Fibroblast of skin of abdomen (primary cell): ENCODE results near the gene ATG4C.

ENCODE experiments used
- DNase-seq: peaks from one replicate; pipeline ENCODE4 v3.0.0-alpha.2; 2013

Gene ATG4C

DNA sequence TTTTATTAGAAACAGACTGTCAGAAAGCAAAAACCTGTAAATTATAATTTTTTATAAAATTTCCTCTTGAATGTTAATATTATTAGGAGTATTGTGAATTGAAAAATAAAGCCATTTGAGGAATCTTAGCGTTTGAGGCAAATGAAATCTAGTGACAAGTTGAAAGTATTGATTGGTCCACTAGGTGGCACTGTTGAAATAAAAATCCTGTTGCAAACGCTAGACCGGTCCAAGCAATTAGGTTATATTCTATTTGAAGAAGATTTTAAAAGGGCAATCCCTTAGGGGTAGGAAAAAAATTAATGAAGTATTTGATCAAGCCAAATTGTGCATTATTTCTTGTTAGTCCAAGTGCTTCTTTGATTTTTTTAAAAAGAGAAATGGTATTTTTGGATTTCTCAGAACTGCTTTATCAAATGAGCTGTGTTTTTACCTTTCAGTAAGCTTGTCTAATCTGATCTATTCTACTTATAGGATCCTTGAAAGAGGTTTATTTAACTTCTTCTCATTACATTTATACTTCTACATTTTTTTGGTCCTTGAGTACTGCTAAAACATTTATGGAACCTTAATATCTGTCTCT lies 57.7 kb downstream of the ATG4C start:
- DNase-seq: peak; percentile 57

DNA sequence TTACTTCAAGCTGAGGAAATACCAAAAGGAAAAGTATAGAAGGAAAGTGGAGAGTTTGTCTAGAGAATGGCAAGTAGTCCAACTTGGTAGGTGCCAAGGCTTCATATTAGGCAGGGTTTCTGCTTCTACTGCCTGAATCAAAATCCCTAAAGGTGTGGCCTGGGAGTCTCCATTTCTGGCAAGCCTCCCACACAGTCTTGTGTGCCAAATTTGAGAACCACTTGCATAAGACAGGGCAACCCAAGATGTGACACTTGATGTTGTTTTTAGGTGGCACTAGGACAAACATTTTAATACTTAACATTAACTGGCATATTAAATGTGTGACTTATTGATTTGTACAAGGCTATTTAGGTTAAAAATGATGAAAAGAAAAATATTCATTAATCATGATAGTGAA lies 60.1 kb downstream of the ATG4C start:
- no peak for DNase-seq

DNA sequence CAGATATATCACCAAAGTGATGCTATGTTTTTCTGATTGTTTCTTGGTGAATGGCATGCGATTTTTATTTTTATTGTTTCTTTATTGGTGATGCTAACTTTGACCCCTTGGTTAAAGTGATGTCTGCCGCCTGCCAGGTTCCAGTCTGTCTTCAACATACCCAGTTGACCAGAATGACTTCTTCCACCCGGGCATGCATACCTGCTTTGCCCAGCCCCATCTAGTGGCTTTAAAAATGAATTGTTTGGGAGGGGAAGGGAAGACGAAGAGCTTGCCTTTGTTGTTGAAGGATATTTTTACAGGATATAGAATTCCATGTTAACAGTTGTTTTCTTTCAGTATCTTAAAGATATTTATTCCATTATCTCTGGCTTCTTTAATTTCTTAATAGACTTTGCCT lies 65.1 kb downstream of the ATG4C start:
- DNase-seq: no peak

DNA sequence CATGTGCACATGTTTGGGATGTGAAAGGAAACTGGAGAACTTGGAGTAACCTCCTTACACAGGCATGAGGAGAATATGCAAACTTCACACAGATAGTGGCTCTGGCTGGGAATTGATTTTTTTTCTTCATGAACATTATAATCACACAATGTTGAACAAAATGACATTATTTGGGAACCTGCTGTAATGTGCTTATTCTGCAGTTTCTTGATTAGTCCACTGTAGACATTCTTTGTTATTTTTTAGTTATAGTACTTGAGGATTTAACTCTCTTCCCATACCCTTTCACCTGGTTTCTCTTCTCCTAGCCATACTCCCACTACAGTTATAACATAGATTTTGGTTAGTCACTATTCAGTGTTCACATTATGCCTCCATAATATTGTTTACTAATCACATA lies 68.3 kb downstream of the ATG4C start:
- no peak for DNase-seq

DNA sequence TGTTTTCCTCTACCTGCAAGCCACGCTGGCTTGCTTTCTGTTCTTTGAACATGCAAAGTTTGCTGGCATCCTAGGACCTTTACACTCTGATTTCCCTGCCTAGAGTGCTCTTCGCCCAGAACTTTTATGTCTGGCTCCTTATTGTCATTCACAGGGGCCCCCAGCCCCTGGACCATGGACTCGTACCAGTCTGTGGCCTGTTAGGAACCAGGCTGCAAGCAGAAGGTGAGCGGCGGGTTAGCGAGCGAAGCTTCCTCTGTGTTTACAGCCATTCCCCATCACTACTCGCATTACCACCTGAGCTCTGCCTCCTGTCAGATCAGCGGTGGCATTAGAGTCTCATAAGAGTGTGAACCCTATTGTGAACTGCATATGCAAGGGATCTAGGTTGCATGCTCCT lies 73.0 kb downstream of the ATG4C start:
- DNase-seq: no peak

DNA sequence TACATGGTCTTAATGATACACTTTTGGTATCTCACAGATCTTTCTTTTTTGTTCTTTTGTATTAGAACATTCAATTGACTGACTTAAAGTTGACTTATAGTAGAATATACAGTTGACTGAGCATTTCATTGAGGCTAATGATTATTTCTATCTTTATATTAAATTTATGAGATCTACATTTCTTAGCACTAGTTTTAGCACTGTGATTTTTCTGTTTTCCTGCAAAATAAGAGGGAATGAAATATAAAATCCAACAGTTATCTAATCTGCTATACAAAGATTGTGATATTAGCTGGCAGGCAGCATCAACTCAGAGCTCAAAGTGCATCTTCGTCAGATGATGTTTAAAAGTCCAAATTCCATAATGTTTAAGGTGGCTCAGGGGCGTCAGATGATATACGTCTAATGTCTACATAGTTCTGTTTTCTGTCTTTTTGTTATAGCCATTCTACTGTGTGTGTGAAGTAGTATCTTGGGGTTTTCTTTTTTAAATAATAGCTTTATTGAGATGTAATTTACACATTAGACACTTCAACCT lies 85.4 kb downstream of the ATG4C start:
- DNase-seq: no peak

DNA sequence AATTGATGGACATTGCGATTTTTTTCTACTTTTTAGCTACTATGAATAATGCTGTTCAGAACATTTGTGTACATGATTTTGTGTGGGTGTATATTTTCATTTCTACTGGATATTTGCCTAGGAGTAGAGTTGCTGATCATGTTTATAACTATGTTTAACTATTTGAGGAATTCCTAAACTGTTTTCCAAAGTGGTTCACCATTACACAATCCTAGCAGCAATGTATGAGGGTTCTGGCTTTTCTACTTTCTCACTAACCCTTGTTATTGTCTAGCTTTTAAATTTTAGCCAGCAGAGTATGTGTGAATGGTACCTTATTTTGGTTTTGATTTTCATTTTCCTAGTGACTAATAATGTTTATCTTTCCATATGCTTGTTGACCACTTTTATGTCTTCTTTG lies 86.2 kb downstream of the ATG4C start:
- peak; percentile 13 for DNase-seq

DNA sequence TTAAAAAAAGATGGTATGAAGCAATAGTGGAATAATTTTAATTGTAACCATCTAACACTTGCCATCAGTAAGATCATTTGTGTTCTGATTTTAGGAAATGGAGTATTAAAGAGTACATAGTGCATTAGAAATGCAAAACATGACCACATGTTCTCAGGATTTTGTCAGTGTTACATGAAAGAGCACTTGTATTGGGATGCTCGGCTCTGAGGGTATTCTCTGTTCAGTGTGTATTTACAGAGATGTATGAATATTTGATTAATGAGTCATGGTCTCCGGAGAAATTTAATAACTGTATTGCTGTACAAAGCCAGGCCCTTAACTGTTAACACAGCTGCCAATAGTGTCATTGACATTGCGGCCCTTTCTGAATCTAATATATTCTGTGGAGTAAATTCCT lies 91.7 kb downstream of the ATG4C start:
- DNase-seq: peak; percentile 4

DNA sequence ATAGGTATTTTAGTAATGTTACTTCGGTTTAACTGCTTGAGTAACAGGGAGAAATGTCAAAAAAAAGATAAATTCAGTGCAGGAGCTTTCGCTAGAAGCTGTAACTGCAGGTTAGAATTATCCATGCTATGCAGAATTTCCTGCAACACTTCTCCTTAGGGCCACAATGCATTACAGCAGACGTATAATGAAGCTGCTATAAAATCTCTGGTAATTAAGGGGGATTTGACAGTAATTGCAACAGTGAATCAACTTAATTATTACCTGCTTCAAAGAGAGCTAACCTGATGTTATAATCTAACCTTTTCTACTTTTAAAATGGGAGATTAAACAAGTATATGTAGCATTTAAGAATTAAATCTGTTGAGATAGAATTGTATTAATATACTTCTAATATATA lies 92.6 kb downstream of the ATG4C start:
- no peak for DNase-seq

DNA sequence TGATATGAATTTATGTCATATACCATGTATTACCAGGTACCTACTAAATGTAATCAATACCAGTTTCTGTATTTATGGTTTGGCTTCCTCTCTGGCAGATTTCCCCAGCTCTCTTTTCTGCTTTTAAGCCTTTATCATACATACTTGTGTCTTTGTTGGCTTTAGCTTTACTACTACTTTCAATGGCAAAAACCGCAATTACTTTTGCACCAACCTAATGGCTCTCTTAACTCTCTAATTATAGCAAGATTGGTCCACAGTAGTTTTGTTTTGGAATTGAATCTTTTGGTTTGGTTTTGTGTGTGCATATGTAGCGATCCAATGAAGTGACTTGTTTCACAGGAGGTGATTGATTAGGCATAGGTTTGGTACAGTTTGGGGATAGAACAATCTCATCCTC lies 93.6 kb downstream of the ATG4C start:
- no peak for DNase-seq

DNA sequence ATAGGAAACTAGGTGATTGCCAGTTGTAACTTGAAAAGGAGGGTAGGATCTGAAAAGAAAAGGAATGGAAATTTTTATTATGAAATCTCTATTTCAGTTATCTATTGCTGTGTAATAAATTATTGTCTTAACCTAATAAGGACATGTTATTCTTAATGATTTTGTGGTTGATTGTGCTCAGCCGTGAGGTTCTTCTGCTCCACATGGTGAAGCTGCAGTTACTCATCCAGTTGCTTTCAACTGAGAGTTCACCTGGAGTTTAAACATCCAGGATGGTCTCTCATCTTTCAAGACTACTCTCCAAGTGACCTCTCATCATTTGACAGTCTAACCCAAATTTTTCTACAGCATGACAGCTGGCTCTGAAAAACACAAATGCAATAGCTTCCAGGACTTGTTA lies 96.0 kb downstream of the ATG4C start:
- no peak for DNase-seq

DNA sequence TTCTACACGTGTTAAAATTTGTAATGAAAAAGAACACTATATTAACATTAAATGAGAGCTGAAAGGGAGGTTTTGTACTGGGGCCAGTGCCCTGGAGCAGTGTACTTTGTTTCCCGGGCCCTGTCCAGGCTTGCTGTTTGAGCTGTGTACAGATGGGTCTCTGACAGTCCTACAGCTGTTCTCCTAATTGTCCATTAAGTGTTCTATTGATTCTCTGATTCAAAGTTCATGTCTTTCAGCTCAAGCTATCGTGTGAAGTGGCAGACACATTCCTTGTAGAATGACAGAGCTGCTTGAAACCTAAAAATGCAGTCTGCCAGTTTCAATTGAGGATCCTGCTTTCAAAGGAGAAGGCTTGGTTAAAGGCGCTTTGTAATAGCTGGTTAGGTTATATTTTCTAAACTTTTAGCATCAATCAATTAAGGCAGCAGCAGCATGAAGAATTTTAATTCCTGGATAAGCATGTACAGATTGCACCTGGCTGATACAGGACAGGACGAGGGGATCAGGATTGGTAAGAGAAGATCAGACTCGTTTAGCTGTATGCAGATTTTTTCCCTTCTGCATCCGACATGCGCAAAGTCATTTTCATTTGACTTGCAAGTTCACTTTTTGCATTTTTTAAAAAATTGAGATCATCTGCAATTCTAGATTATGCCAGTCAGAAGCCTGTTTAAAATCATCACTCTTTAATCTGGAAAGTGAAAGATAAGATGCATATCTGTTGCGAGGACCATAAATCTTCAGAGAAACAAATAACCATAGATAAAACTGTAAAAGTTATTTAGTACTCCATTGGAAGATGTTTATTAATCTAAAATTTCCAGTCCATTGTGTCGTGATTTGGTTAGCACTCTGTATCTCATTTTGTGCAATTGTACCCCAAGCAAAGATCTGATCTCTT lies 98.5 kb downstream of the ATG4C start:
- DNase-seq: no peak

DNA sequence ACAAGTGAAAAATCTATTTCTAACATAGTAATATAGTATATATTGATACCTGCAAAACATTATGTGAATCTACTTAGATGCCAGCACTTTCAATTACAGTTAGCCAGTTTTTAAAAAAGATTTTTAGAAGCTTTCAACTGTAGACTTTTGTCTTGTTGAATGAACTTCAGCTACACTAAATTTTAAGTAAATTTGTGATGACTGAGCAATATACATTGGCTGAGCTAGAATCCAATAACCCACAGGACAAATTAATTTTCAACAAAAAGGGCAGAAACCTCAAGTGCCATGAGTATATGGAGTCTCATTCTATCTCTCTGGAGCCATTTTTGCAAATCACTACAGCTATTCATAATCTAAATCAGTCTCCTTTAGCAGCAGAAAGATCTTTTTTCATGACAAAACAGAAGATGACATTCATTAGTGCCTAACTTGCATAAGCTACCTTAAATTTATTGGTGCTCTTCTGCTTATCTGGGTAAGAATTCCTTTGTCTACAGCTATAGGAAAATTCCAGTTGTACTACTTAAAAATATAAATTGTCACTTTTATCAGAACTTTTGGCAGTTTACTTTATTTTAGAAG lies 100.3 kb downstream of the ATG4C start:
- DNase-seq: no peak

DNA sequence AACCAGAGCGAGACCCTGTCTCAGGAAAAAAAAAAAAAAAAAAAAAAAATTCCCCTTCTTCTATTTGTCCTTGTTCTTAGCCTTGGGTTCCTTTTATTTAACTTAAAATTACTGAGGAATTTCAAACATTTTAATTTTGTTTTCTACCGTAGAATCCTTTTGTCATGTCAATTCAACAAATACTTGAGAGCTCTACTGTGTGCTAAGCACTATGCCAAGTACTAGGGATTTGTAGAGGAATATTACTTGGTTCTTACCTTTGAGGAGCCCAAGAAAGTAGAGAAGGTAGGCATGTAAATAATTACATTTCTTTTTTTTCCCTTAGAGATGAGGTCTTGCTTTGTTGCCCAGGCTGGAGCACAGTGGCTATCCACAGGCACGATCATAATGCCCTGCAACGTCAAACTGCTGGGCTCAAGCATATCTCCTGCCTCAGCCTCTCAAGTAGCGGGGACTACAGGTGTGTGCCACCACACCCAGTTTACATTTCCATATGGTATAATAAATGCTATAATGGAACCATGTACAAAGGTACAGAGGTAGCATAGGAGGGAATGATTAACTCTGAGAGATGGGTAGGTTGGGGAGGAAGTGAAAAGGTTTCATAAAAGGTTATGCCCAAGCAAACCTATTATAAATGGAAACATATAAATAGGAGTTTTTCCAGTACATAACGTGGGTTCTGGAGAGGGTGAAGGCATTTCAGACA lies 104.0 kb downstream of the ATG4C start:
- DNase-seq: no peak

DNA sequence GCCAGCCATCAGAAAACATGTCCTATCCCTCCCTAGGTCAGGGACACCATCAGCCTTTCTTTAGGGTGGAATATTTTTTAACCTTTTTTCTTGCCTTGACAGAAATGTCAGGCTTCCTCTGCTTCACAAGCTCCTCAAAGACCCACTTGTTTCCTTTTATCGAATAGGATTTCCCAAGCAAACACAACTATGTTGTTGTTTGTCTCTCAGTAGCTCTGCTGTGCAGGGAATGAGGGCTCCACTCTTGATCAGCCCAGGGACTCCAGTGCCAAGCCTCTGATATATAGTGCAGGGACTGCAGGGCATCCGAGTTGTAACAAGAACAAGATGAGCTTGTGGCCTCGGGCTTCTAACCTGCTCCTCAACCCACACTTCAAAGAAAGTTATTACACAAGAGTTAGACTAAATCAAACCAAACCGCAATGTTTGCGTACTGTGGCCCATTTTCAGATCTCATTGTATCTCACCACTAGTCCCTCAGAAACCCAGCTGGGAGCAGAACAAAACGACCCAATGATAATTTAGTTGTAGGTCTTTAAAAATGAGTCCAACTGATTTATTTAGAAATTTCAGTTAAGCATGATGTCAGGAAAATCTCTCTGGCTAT lies 108.1 kb downstream of the ATG4C start:
- DNase-seq: no peak

DNA sequence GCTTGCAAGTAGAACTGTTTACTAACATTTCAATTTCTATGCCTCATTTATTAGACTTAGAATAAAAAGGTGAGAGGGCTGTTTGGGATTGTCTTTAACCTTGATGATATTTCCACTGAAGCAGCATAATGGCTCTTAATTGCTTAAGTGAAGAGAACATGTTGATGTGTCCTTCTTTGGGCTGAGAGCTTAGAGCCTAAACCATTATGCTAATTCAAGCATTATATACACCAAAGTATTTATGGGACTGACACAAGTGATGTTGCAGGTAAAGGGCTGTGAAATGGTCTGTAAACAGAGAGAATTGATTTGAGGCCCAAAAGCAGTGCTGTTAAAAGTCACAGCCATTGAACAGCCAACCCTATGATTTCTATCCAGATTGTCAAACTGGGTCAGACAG lies 113.9 kb downstream of the ATG4C start:
- no peak for DNase-seq

DNA sequence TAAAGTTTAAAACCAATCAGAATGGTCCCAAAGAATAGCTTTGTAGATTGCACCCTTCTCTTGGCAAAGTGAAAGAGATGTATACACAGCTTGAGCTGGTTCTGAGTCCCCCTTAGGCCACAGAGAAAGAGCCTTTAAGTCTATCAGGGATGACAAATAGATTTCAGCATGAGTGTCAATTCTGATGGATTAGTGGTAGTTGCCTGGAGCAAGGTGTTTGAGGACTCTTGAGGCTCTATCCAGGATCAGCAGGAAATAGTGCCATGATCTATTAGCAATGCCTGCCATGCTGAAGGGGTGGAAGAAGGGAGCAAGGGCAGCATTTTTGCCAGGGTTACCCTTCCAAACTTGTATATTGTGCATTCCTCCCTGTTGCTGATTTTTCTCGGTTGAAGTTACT lies 116.6 kb downstream of the ATG4C start:
- no peak for DNase-seq

DNA sequence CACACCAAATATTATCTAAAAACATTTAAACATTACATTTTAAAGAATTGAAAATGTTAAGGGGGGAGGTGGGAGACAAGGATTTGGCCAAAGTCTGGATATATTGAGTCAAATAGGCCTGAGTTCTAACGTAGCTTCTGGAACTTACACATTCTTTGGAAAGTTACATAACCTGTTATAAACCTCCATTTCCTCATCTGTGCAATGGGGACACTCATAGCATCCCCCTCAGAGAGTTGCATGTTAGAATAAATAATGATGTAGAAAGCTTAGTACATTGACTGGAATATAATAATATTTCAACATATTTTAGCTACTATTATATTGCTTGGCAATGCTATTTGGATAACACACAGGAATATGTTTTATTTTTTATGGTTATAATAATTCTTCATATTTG lies 117.7 kb downstream of the ATG4C start:
- no peak for DNase-seq

DNA sequence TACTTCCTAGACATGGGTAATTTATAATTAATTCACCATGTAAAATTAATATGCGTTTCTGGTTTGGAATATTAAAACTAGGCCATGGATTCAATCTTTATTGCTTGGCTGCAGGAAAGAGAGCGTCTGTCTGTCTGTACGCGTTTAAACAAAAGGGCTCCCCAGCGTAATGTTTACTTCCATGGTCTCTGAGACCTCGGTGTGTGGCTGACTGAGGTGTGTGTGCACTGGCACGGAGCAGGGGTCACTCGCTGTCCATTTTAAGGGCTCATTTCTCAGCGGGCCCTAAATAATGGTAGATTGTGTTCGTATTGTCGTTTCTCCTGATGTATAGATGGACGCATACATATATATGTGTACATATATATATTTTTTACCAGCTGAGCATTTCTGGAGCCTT lies 119.6 kb downstream of the ATG4C start:
- no peak for DNase-seq

DNA sequence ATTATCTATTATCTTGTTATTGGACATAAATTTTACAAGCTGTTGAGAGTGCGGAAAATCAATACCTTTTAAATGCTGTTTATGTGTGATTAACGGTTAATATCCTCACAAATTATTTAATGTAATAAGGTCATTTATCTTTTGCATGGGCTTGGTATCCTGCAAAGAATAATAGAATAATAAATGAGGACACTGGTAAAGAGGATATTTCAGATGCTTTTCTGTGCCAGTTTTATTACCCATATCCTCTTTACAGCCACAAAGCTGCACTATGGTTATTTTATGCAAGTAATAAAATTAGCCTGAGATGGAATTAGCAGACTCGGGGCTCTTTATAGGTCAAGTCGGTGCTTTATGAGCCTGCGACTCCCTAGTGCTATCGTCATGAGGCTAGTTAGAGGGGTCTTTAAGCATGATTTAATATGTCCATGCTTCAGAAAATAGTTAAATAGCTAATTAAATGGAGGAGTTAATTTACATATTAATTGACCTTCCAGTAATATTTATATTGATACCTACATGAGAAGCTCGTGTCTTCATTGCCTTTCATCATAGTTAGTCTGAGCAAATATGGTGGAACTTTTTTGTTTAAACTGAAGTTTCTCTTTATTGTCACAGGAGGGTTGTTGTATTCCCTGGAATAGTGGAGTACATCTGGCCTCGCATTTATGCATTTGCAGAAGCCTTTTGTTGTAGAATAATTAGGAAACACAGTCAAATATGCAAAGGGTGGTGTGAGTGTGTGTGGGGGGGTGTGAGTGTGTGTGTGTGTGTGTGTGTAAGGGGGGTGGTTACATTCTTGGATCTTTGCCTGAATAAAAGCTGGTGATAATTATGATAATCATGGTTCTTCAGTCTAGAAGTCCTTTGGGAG lies 120.3 kb downstream of the ATG4C start:
- no peak for DNase-seq

DNA sequence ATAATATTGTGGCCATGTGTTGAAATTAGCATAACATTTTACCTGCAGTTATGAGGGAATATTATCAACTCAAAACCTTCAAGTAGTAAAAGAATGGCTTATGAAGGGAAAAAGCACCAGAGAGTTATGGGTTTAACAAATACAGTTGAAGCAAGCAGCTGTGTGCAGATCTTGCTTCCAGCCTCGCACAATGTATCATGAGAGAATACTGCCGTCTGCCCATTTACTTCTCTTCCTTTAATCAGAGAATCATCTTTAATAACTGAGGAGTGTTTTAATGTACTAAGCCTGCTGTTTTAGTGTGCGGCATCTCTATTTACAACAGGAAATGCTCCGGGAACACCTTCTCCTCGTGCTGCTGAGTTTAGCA lies 120.9 kb downstream of the ATG4C start:
- DNase-seq: no peak

DNA sequence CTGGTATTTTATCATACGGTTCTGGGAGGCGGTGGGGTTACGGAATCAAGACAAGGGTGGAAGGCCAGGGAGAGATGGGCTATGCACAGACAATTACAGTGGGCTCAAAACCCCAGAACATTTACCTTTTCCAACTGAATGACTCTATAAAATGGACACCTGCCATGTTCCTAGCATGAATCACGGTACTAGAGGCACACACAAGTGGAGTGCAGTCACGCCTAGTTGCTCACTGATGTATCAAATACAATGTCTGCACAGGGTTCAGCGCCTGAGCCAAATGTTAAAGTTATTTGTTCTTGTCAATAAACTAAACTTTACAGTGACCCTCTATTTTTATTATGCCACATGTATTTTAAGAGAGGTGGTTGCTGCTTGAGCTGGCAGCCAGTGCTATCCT lies 121.4 kb downstream of the ATG4C start:
- DNase-seq: no peak
